Stomach (tissue), 9 donors: ENCODE results near the gene PRXL2B. TPM values are rescaled to one million over a fixed set of nuclear protein-coding genes. Genes with fewer than 3 reads are reported as not detected.
"Not testable (repeated sequence)": the region's sequence is repeated elsewhere in the genome, so short reads cannot be mapped to it uniquely, and the experiment has no call there.

ENCODE experiments used
- DNase-seq, 2 donors: peaks; one replicate each; pipeline versions ENCODE4 v3.0.0 to v3.0.0-alpha.2; 2013 to 2019
- H3K27ac ChIP-seq, 5 donors: fragments of 200-600 bp in 4 of 5; sonication (generic) in 4 of 5; one replicate each; pipeline ENCODE4 v1.5.1; 2013 to 2019; ENCODE audit warnings: mild to moderate bottlenecking in 1 of 5, moderate library complexity in 1 of 5
- H3K27me3 ChIP-seq, 3 donors: fragments of 200-600 bp; sonication (generic); one replicate each; pipeline ENCODE4 v1.5.1; 2017 to 2019; ENCODE audit warnings: mixed run types in 1 of 3
- H3K36me3 ChIP-seq, 4 donors: fragments of 200-600 bp; sonication (generic); 1 replicate in 3 of 4; 2 replicates in 1 of 4; pipeline ENCODE4 v1.5.1; 2016 to 2019
- H3K4me1 ChIP-seq, 4 donors: fragments of 200-600 bp; sonication (generic); one replicate each; pipeline ENCODE4 v1.5.1; 2016 to 2019
- H3K4me3 ChIP-seq, 4 donors: fragments of 200-600 bp; sonication (generic) in 3 of 4; one replicate each; pipeline ENCODE4 v1.5.1; 2016 to 2019; ENCODE audit warnings: mild to moderate bottlenecking in 1 of 4
- H3K9me3 ChIP-seq, 4 donors: fragments of 200-600 bp; sonication (generic); one replicate each; pipeline ENCODE4 v1.5.1; 2016 to 2019
- CTCF ChIP-seq, 7 experiments: fragments of 450-650 bp in 4 of 7; fragments of 200-600 bp in 3 of 7; sonication (generic) in 3 of 7; IDR thresholded peaks; one replicate each; pipeline ENCODE4 v1.5.1; 2016 to 2019; ENCODE audit warnings: antibody characterized with exemption in 7 of 7, control low read depth in 2 of 7, mild to moderate bottlenecking in 1 of 7
- EP300 ChIP-seq: sonication (generic); formaldehyde crosslinking; IDR thresholded peaks from one replicate; pipeline ENCODE4 v1.6.1; 2017; ENCODE audit warnings: antibody characterized with exemption
- POLR2A ChIP-seq, 4 donors: fragments of 450-650 bp; IDR thresholded peaks; one replicate each; pipeline ENCODE4 v1.6.1; 2016; ENCODE audit warnings: antibody characterized with exemption in 4 of 4, control low read depth in 2 of 4, mild to moderate bottlenecking in 1 of 4, moderate library complexity in 1 of 4
- POLR2AphosphoS5 ChIP-seq, 3 donors: sonication (generic); formaldehyde crosslinking; IDR thresholded peaks; one replicate each; pipeline ENCODE4 v1.6.1; 2016; ENCODE audit warnings: antibody characterized with exemption in 3 of 3
- WGBS, 5 donors: extraction: QIAGEN DNeasy Blood & Tissue Kit in 3 of 5; methylation state at CpG; one replicate each; pipeline versions ENCODE4 v1.1.5 to v1.1.7; 2013 to 2018; 5-methylcytosine and 5-hydroxymethylcytosine counted together
- intact Hi-C: fragments of 100-400 bp; cut with DNase I; formaldehyde crosslinking; loops from one replicate; pipeline ENCODE4 v1.15.1; 2023; ENCODE audit warnings: low total_unique reads
- polyA plus RNA-seq, 3 donors: library from polyadenylated mRNA; stranded (reverse); fragments of 200-250 nt; gene quantifications; one replicate each; pipeline ENCODE4 v1.2.3, GENCODE V29; 2013
- total RNA-seq, 5 donors: library from RNA; depleted of rRNA; stranded (reverse); fragments of >200 nt; gene quantifications; one replicate each; pipeline versions ENCODE4 v1.1.0 to v1.2.3, GENCODE V29; 2014 to 2016
- donor health status: healthy with polysubstance abuse.
- donor health status: Bipolar disorder and iron deficiency.
- donor health status: healthy.

Gene PRXL2B
- total and polyA plus RNA-seq, 8 donors: 8.5 to 668 (median 21.0) TPM

- H3K27ac ChIP-seq: no peak overlapping the region
- peaks cover 9 to 28% (median 26%) of the 10 kb centered on the region in 4 donors for H3K36me3 ChIP-seq
- no peaks in the 10 kb centered on the region for H3K9me3 ChIP-seq
- peaks cover 0 to 29% (median 0%) of the 10 kb centered on the region in 3 donors for H3K27me3 ChIP-seq
- 60 to 71% (median 66%) methylated on average over 26 to 34 of the region's 34 CpGs for WGBS, 5 donors
- H3K4me1 ChIP-seq: peaks cover 5 to 9% (median 7%) of the 10 kb centered on the region in 4 donors
- no peak for TF ChIP-seq POLR2A (IDR thresholded peaks at IDR 0.05)
- TF ChIP-seq EP300: no peak
- TF ChIP-seq POLR2AphosphoS5 (IDR thresholded peaks at IDR 0.05): no peak
- TF ChIP-seq CTCF (IDR thresholded peaks at IDR 0.05): no peak
- peak in 1 of 2 donors; percentile 68 for DNase-seq
- no peak overlapping the region for H3K4me3 ChIP-seq
- intact Hi-C loops: no loop called here
Observed at GRCh38 chr1:2566101-2567045, 20.2 kb upstream of the PRXL2B start.

GRCh38 chr1:2567083-2567679 lies 19.4 kb upstream of the PRXL2B start:
- intact Hi-C loops: no loop called here
- peaks cover 5 to 9% (median 7%) of the 10 kb centered on the region in 4 donors for H3K4me1 ChIP-seq
- H3K27ac ChIP-seq: no peak overlapping the region
- no peaks in the 10 kb centered on the region for H3K9me3 ChIP-seq
- no peak for DNase-seq
- WGBS, 5 donors: 81 to 89% (median 88%) methylated on average over 11 to 16 of the region's 16 CpGs
- H3K36me3 ChIP-seq: peaks cover 9 to 20% (median 18%) of the 10 kb centered on the region in 4 donors
- H3K4me3 ChIP-seq: no peak overlapping the region
- H3K27me3 ChIP-seq: peaks cover 0 to 29% (median 0%) of the 10 kb centered on the region in 3 donors
- TF ChIP-seq POLR2A (IDR thresholded peaks at IDR 0.05): no peak
- TF ChIP-seq POLR2AphosphoS5 (IDR thresholded peaks at IDR 0.05): no peak
- no peak for TF ChIP-seq EP300
- no peak for TF ChIP-seq CTCF (IDR thresholded peaks at IDR 0.05)

- H3K36me3 ChIP-seq, H3K27ac ChIP-seq, H3K9me3 ChIP-seq, H3K4me1 ChIP-seq, H3K4me3 ChIP-seq, intact Hi-C loops, DNase-seq: not testable (repeated sequence)
- H3K27me3 ChIP-seq: peaks cover 0 to 29% (median 0%) of the 10 kb centered on the region in 3 donors
- WGBS, 5 donors: 39 to 74% (median 64%) methylated on average over 3 to 14 of the region's 17 CpGs
Observed at GRCh38 chr1:2568187-2568816, 18.3 kb upstream of the PRXL2B start.

- peaks cover 0 to 12% (median 10%) of the 10 kb centered on the region in 4 donors for H3K9me3 ChIP-seq
- no peak overlapping the region for H3K27ac ChIP-seq
- no peak for DNase-seq
- 78 to 91% (median 86%) methylated on average over 15 to 17 of the region's 17 CpGs for WGBS, 5 donors
- peaks cover 0 to 29% (median 0%) of the 10 kb centered on the region in 3 donors for H3K27me3 ChIP-seq
- intact Hi-C loops: no loop called here
- H3K4me1 ChIP-seq: peaks cover 5 to 9% (median 7%) of the 10 kb centered on the region in 4 donors
- H3K4me3 ChIP-seq: no peak overlapping the region
- TF ChIP-seq CTCF (IDR thresholded peaks at IDR 0.05) (no peak), EP300 (no peak), POLR2A (IDR thresholded peaks at IDR 0.05) (no peak), POLR2AphosphoS5 (IDR thresholded peaks at IDR 0.05) (no peak)
- peaks cover 0 to 2% (median 0%) of the 10 kb centered on the region in 4 donors for H3K36me3 ChIP-seq
Observed at GRCh38 chr1:2569060-2569459, 17.5 kb upstream of the PRXL2B start.

GRCh38 chr1:2569703-2570102 lies 16.9 kb upstream of the PRXL2B start:
- DNase-seq, intact Hi-C loops: not testable (repeated sequence)

More at GRCh38 chr1:2569703-2570102, 16.9 kb upstream of the PRXL2B start:
- H3K27me3 ChIP-seq: peaks cover 0 to 29% (median 0%) of the 10 kb centered on the region in 3 donors
- H3K9me3 ChIP-seq: peaks cover 0 to 12% (median 10%) of the 10 kb centered on the region in 4 donors
- not testable (repeated sequence) for H3K36me3 ChIP-seq, H3K4me1 ChIP-seq, H3K27ac ChIP-seq, H3K4me3 ChIP-seq
- WGBS, 5 donors: 83 to 91% (median 84%) methylated on average over 11 to 13 of the region's 13 CpGs
